HepG2 (cell line): Measurements from ENCODE around the gene HAPLN2. TPM values are rescaled to one million over a fixed set of nuclear protein-coding genes. Genes with fewer than 3 reads are reported as not detected.
A peak's percentile ranks its signal among the peaks of the same experiment; 100 is the strongest.

Source experiments
- ATF5 ChIP-seq: sonication (generic); formaldehyde crosslinking; IDR thresholded peaks from 2 replicates; pipeline ENCODE4 v1.4.0; 2020; ENCODE audit warnings: mild to moderate bottlenecking, low read depth, missing genetic modification reagents
- ATF7 ChIP-seq, 2 experiments: fragments of 450-650 bp in 1 of 2; sonication (generic) in 1 of 2; formaldehyde crosslinking in 1 of 2; IDR thresholded peaks; 2 replicates each; pipeline versions ENCODE4 v1.4.0 to v1.6.1; 2016 to 2020; ENCODE audit warnings: antibody characterized with exemption in 1 of 2, mild to moderate bottlenecking in 1 of 2, missing genetic modification reagents in 1 of 2
- BCL6 ChIP-seq: IDR thresholded peaks from 2 replicates; pipeline ENCODE4 v1.6.1; 2016; ENCODE audit warnings: missing genetic modification reagents, missing compliant biosample characterization
- CEBPZ ChIP-seq: IDR thresholded peaks from 2 replicates; pipeline ENCODE4 v1.6.1; 2012; ENCODE audit warnings: low read length, improper control_type of control experiment
- FOXO1 ChIP-seq: sonication (generic); formaldehyde crosslinking; IDR thresholded peaks from 2 replicates; pipeline ENCODE4 v1.4.0; 2020; ENCODE audit warnings: missing genetic modification reagents
- HNF4G ChIP-seq, 2 experiments: sonication (generic) in 1 of 2; formaldehyde crosslinking in 1 of 2; IDR thresholded peaks; 2 replicates each; pipeline versions ENCODE4 v1.4.0 to v1.6.1; 2011 to 2020; ENCODE audit warnings: borderline replicate concordance in 2 of 2, low read depth in 2 of 2, mild to moderate bottlenecking in 2 of 2, low read length in 1 of 2, missing genetic modification reagents in 1 of 2, moderate library complexity in 1 of 2
- HOXA3 ChIP-seq: sonication (generic); formaldehyde crosslinking; IDR thresholded peaks from 2 replicates; pipeline ENCODE4 v1.5.0; 2020; ENCODE audit warnings: missing genetic modification reagents
- KMT2A ChIP-seq: sonication (generic); formaldehyde crosslinking; IDR thresholded peaks from 2 replicates; pipeline ENCODE4 v1.4.0; 2020; ENCODE audit warnings: missing genetic modification reagents
- MED1 ChIP-seq: sonication (generic); formaldehyde crosslinking; IDR thresholded peaks from 2 replicates; pipeline ENCODE4 v1.4.0; 2020; ENCODE audit warnings: missing genetic modification reagents
- MNT ChIP-seq: fragments of 450-650 bp; IDR thresholded peaks from 2 replicates; pipeline ENCODE4 v1.6.1; 2016
- ONECUT2 ChIP-seq: sonication (generic); formaldehyde crosslinking; IDR thresholded peaks from 2 replicates; pipeline ENCODE4 v1.4.0; 2020; ENCODE audit warnings: missing genetic modification reagents
- SMAD9 ChIP-seq: sonication (generic); formaldehyde crosslinking; IDR thresholded peaks from 2 replicates; pipeline ENCODE4 v1.5.1; 2020; ENCODE audit warnings: mild to moderate bottlenecking, missing genetic modification reagents
- SNAPC4 ChIP-seq: sonication (generic); formaldehyde crosslinking; IDR thresholded peaks from 2 replicates; pipeline ENCODE4 v1.4.0; 2020; ENCODE audit warnings: mild to moderate bottlenecking, missing genetic modification reagents
- ZNF253 ChIP-seq: sonication (generic); formaldehyde crosslinking; IDR thresholded peaks from 2 replicates; pipeline ENCODE4 v1.8.0; 2022; ENCODE audit warnings: mild to moderate bottlenecking, missing genetic modification reagents, borderline replicate concordance
- ZNF3 ChIP-seq: IDR thresholded peaks from 2 replicates; pipeline ENCODE4 v1.7.0; 2017; ENCODE audit warnings: inconsistent platforms
- ZUFSP ChIP-seq: sonication (generic); formaldehyde crosslinking; IDR thresholded peaks from 2 replicates; pipeline ENCODE4 v1.9.0; 2021; ENCODE audit warnings: missing genetic modification reagents, mild to moderate bottlenecking, borderline replicate concordance
- polyA plus RNA-seq, 8 experiments: library from polyadenylated mRNA; depleted of rRNA in 3 of 8; stranded (reverse) in 7 of 8; unstranded in 1 of 8; fragments of >200 nt; fragmentation: Illumina TruSeq in 4 of 8; extraction: Trizol in 4 of 8; gene quantifications; 2 replicates each; pipeline versions ENCODE4 v1.2.1 to v1.2.3, GENCODE V29; 2011 to 2016; ENCODE audit warnings: low read depth in 4 of 8, missing spikeins in 1 of 8, mixed read lengths in 1 of 8; ENCODE audit not compliant: insufficient read depth in 1 of 8
- total RNA-seq, 5 experiments: library from RNA; depleted of rRNA; stranded (reverse); fragments of >200 nt; fragmentation: Illumina TruSeq; extraction: Trizol; gene quantifications; 2 replicates each; pipeline ENCODE4 v1.2.3, GENCODE V29; 2016; ENCODE audit warnings: low read depth in 1 of 5

The HAPLN2 gene
- total and polyA plus RNA-seq, 2 of the 13 experiments (the other 11 are each of a cell fraction or from before 2014, with no cell fraction given): not detected

- TF ChIP-seq ZNF253 (CRISPR knock-in tag) (no peak), CEBPZ (no peak), HOXA3 (CRISPR knock-in tag) (no peak), KMT2A (CRISPR knock-in tag) (no peak), ONECUT2 (no peak), SMAD9 (CRISPR knock-in tag) (no peak), ATF7 (IDR thresholded peaks at IDR 0.05) (no peak), ATF7 (CRISPR knock-in tag; IDR thresholded peaks at IDR 0.05) (no peak), MNT (no peak), ZUFSP (no peak), BCL6 (CRISPR knock-in tag) (peak; percentile 96), SNAPC4 (no peak), ZNF3 (CRISPR knock-in tag) (no peak), HNF4G (IDR thresholded peaks at IDR 0.05; ENCODE audit: borderline replicate concordance, low read depth, low read length) (no peak), HNF4G (CRISPR knock-in tag; IDR thresholded peaks at IDR 0.05; ENCODE audit: borderline replicate concordance, low read depth) (no peak), FOXO1 (CRISPR knock-in tag) (no peak), ATF5 (CRISPR knock-in tag) (no peak), MED1 (CRISPR knock-in tag) (no peak)
These were observed 5.0 kb downstream of the HAPLN2 start (continued) for GRCh38 chr1:156623946-156624813.
